Stimulated activated CD4-positive, alpha-beta T cell treated with anti-CD3 and anti-CD28 coated beads, Interleukin-2, amount 100 ng/mL, for 48 hours (primary cell): ENCODE data around the gene ARSB.

Experiments
- DNase-seq, 2 donors: peaks; one replicate each; pipeline ENCODE4 v3.0.0-alpha.2; 2020

ARSB gene

GRCh38 chr5:78799266-78800017 lies 185.7 kb downstream of the ARSB start:
- DNase-seq: no peak

GRCh38 chr5:78798673-78799029 lies 186.5 kb downstream of the ARSB start:
- no peak for DNase-seq

GRCh38 chr5:78797936-78798672 lies 187.0 kb downstream of the ARSB start:
- DNase-seq: no peak

GRCh38 chr5:78795757-78796156 lies 189.4 kb downstream of the ARSB start:
- DNase-seq: no peak

GRCh38 chr5:78794693-78795215 lies 190.4 kb downstream of the ARSB start:
- no peak for DNase-seq

- no peak for DNase-seq
Observed at GRCh38 chr5:78793907-78794662, 191.0 kb downstream of the ARSB start.

- DNase-seq: no peak
Observed at GRCh38 chr5:78792345-78793055, 192.6 kb downstream of the ARSB start.

GRCh38 chr5:78791501-78792100 lies 193.5 kb downstream of the ARSB start:
- DNase-seq: no peak

GRCh38 chr5:78787783-78788182 lies 197.3 kb downstream of the ARSB start:
- no peak for DNase-seq

GRCh38 chr5:78785454-78785853 lies 199.7 kb downstream of the ARSB start:
- no peak for DNase-seq

GRCh38 chr5:78783434-78784130 lies 201.5 kb downstream of the ARSB start:
- DNase-seq: no peak

- no peak for DNase-seq
Observed at GRCh38 chr5:78782728-78783127, 202.4 kb downstream of the ARSB start.

- DNase-seq: no peak
Observed at GRCh38 chr5:78781611-78782286, 203.4 kb downstream of the ARSB start.

GRCh38 chr5:78779771-78780616 lies 205.1 kb downstream of the ARSB start:
- DNase-seq: no peak

GRCh38 chr5:78779262-78779661 lies 205.8 kb downstream of the ARSB start:
- no peak for DNase-seq

- DNase-seq: no peak
Observed at GRCh38 chr5:78778538-78778937, 206.6 kb downstream of the ARSB start.

- DNase-seq: no peak
Observed at GRCh38 chr5:78777901-78778300, 207.2 kb downstream of the ARSB start.

- DNase-seq: no peak
Observed at GRCh38 chr5:78776637-78777036, 208.5 kb downstream of the ARSB start.

GRCh38 chr5:78773655-78774054 lies 211.5 kb downstream of the ARSB start:
- no peak for DNase-seq
